Neural cell (in vitro differentiated cells): ENCODE measurements around the gene CCDC154. TPM values are rescaled to one million over a fixed set of nuclear protein-coding genes. Genes with fewer than 3 reads are reported as not detected.

Source experiments
- H2AFZ ChIP-seq: fragments of 200-600, 300-800 bp; sonication (generic), shearing (Covaris generic); 2 replicates; pipeline ENCODE4 v1.6.0; 2014; ENCODE audit warnings: low read depth, mild to moderate bottlenecking, antibody characterized with exemption, low read length, moderate library complexity
- H3F3A ChIP-seq: fragments of 200-600 bp; shearing (Covaris generic); 2 replicates; pipeline ENCODE4 v1.6.1; 2016; ENCODE audit warnings: mild to moderate bottlenecking, moderate library complexity, mixed read lengths, antibody characterized with exemption, low read length; ENCODE audit not compliant: insufficient read depth, poor library complexity, severe bottlenecking
- H3K27ac ChIP-seq: fragments of 200-600, 300-800 bp; sonication (generic), shearing (Covaris generic); 2 replicates; pipeline ENCODE4 v1.5.1; 2014; ENCODE audit warnings: mild to moderate bottlenecking, low read length, moderate library complexity
- H3K27me3 ChIP-seq: fragments of 300-800, 200-600 bp; sonication (generic), shearing (Covaris generic); 2 replicates; pipeline ENCODE4 v1.6.0; 2014; ENCODE audit warnings: mild to moderate bottlenecking, low read depth, low read length, moderate library complexity; ENCODE audit not compliant: insufficient read depth
- H3K36me3 ChIP-seq: fragments of 300-800, 200-600 bp; sonication (generic), shearing (Covaris generic); 2 replicates; pipeline ENCODE4 v1.5.1; 2014; ENCODE audit warnings: mild to moderate bottlenecking, antibody characterized with exemption, low read length, moderate library complexity; ENCODE audit not compliant: insufficient read depth
- H3K4me2 ChIP-seq: fragments of 300-800, 200-600 bp; sonication (generic), shearing (Covaris generic); 2 replicates; pipeline ENCODE4 v1.6.0; 2014; ENCODE audit warnings: mild to moderate bottlenecking, low read length
- H3K4me3 ChIP-seq: fragments of 300-800, 200-600 bp; sonication (generic), shearing (Covaris generic); 2 replicates; pipeline ENCODE4 v1.5.1; 2014; ENCODE audit warnings: mild to moderate bottlenecking, low read length, moderate library complexity
- H3K79me2 ChIP-seq: fragments of 200-600 bp; shearing (Covaris generic); replicated peaks from 2 replicates; pipeline ENCODE4 v1.6.0; 2014; ENCODE audit warnings: mild to moderate bottlenecking, low read length, moderate library complexity; ENCODE audit not compliant: insufficient read depth
- H3K9ac ChIP-seq: fragments of 300-800, 200-600 bp; sonication (generic), shearing (Covaris generic); 2 replicates; pipeline ENCODE4 v1.6.1; 2016; ENCODE audit warnings: mild to moderate bottlenecking, low read length, mixed read lengths
- H3K9me2 ChIP-seq: fragments of 200-600 bp; shearing (Covaris generic); 2 replicates; pipeline ENCODE4 v1.6.1; 2016; ENCODE audit warnings: mild to moderate bottlenecking, low read length, mixed read lengths; ENCODE audit not compliant: insufficient read depth
- H3K9me3 ChIP-seq: fragments of 200-600, 300-800 bp; sonication (generic), shearing (Covaris generic); 2 replicates; pipeline ENCODE4 v1.6.1; 2016; ENCODE audit warnings: mild to moderate bottlenecking, mixed run types, low read length, moderate library complexity, mixed read lengths
- H4K20me1 ChIP-seq: fragments of 200-600 bp; shearing (Covaris generic); 2 replicates; pipeline ENCODE4 v1.6.1; 2016; ENCODE audit warnings: mild to moderate bottlenecking, mixed run types; ENCODE audit not compliant: insufficient read depth
- EP300 ChIP-seq: fragments of 450-650 bp; conservative IDR thresholded peaks from 2 replicates; pipeline ENCODE4 v1.6.1; 2014; ENCODE audit warnings: antibody characterized with exemption, mild to moderate bottlenecking, moderate library complexity; ENCODE audit not compliant: poor library complexity, severe bottlenecking
- EZH2 ChIP-seq: fragments of 200-600, 300-800 bp; shearing (Covaris generic), sonication (generic); IDR thresholded peaks from 2 replicates; pipeline ENCODE4 v1.6.1; 2014; ENCODE audit warnings: antibody characterized with exemption, low read length, borderline replicate concordance, mild to moderate bottlenecking; ENCODE audit not compliant: insufficient read depth, poor library complexity, severe bottlenecking
- MXI1 ChIP-seq: fragments of 450-650 bp; conservative IDR thresholded peaks from 2 replicates; pipeline ENCODE4 v1.6.1; 2014; ENCODE audit warnings: antibody characterized with exemption, mild to moderate bottlenecking; ENCODE audit not compliant: poor library complexity, severe bottlenecking
- POLR2AphosphoS5 ChIP-seq: IDR thresholded peaks from 2 replicates; pipeline ENCODE4 v1.6.1; 2012
- RAD21 ChIP-seq: fragments of 450-650 bp; conservative IDR thresholded peaks from 2 replicates; pipeline ENCODE4 v1.6.1; 2014; ENCODE audit warnings: antibody characterized with exemption, mild to moderate bottlenecking, moderate library complexity
- SMC3 ChIP-seq: fragments of 450-650 bp; conservative IDR thresholded peaks from 2 replicates; pipeline ENCODE4 v1.6.1; 2014; ENCODE audit warnings: antibody characterized with exemption, mild to moderate bottlenecking, moderate library complexity; ENCODE audit not compliant: poor library complexity
- TAF1 ChIP-seq: IDR thresholded peaks from 2 replicates; pipeline ENCODE4 v1.6.1; 2012; ENCODE audit warnings: low read depth
- polyA plus RNA-seq: library from polyadenylated mRNA; depleted of rRNA; stranded (reverse); fragments of >200 nt; gene quantifications from 2 replicates; pipeline ENCODE4 v1.2.3, GENCODE V29; 2014
- TF ChIP-seq, protein P1 (sequence below): fragments of 450-650 bp; IDR thresholded peaks from 2 replicates; pipeline ENCODE4 v1.5.1; 2014; ENCODE audit warnings: antibody characterized with exemption, mild to moderate bottlenecking, moderate library complexity; ENCODE audit not compliant: poor library complexity, severe bottlenecking
- TF ChIP-seq, protein P2 (sequence below): IDR thresholded peaks from 2 replicates; pipeline ENCODE4 v1.6.1; 2012; ENCODE audit warnings: borderline replicate concordance

CCDC154 gene
- polyA plus RNA-seq, 1 donor from 2014 or later, result 3.3 TPM

DNA sequence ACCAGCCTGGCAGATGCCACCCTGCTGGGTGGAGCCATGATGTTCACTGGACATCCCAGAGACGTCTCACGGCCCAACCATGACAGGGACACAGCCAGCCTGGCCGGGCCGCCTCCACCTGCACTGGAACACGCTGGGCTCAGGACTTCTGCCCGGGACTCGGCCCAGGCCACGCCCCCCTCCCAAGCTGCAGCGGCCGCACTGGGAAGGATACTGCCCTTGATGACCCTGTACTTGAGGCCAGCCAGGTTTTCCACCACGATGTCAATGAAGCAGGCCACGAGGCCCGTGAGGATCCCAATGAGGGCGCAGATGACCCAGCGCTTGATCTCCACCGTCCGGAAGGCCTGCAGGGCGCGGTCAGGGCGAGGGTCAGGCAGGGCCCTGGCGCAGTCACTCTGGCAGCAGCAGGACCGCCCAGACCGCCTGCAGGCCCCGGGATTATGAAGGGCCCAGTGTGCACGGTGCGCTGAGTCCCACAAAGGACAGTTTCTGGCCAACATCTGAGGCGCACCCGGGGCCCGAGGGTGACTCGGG lies 16.3 kb upstream of the CCDC154 start:
- no peaks in the 10 kb centered on the region for H3K9me3 ChIP-seq
- H3K79me2 ChIP-seq, result no peaks in the 10 kb centered on the region
- no peak for TF ChIP-seq MXI1
- TF ChIP-seq RAD21, result no peak
- TF ChIP-seq, protein P1, sequence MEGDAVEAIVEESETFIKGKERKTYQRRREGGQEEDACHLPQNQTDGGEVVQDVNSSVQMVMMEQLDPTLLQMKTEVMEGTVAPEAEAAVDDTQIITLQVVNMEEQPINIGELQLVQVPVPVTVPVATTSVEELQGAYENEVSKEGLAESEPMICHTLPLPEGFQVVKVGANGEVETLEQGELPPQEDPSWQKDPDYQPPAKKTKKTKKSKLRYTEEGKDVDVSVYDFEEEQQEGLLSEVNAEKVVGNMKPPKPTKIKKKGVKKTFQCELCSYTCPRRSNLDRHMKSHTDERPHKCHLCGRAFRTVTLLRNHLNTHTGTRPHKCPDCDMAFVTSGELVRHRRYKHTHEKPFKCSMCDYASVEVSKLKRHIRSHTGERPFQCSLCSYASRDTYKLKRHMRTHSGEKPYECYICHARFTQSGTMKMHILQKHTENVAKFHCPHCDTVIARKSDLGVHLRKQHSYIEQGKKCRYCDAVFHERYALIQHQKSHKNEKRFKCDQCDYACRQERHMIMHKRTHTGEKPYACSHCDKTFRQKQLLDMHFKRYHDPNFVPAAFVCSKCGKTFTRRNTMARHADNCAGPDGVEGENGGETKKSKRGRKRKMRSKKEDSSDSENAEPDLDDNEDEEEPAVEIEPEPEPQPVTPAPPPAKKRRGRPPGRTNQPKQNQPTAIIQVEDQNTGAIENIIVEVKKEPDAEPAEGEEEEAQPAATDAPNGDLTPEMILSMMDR, result no peak
- TF ChIP-seq TAF1, result no peak
- TF ChIP-seq EP300, result no peak
- TF ChIP-seq SMC3, result no peak
- no peak for TF ChIP-seq POLR2AphosphoS5
- TF ChIP-seq, protein P2, sequence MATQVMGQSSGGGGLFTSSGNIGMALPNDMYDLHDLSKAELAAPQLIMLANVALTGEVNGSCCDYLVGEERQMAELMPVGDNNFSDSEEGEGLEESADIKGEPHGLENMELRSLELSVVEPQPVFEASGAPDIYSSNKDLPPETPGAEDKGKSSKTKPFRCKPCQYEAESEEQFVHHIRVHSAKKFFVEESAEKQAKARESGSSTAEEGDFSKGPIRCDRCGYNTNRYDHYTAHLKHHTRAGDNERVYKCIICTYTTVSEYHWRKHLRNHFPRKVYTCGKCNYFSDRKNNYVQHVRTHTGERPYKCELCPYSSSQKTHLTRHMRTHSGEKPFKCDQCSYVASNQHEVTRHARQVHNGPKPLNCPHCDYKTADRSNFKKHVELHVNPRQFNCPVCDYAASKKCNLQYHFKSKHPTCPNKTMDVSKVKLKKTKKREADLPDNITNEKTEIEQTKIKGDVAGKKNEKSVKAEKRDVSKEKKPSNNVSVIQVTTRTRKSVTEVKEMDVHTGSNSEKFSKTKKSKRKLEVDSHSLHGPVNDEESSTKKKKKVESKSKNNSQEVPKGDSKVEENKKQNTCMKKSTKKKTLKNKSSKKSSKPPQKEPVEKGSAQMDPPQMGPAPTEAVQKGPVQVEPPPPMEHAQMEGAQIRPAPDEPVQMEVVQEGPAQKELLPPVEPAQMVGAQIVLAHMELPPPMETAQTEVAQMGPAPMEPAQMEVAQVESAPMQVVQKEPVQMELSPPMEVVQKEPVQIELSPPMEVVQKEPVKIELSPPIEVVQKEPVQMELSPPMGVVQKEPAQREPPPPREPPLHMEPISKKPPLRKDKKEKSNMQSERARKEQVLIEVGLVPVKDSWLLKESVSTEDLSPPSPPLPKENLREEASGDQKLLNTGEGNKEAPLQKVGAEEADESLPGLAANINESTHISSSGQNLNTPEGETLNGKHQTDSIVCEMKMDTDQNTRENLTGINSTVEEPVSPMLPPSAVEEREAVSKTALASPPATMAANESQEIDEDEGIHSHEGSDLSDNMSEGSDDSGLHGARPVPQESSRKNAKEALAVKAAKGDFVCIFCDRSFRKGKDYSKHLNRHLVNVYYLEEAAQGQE, result no peak
- TF ChIP-seq EZH2, result no peak
- no peaks in the 10 kb centered on the region for H3K36me3 ChIP-seq
- H3K27ac ChIP-seq, result no peak overlapping the region
- no peaks in the 10 kb centered on the region for H4K20me1 ChIP-seq
- no peaks in the 10 kb centered on the region for H3K9me2 ChIP-seq
- H2AFZ ChIP-seq, result no peak overlapping the region
- H3K4me3 ChIP-seq, result no peak overlapping the region
- H3K27me3 ChIP-seq, result no peaks in the 10 kb centered on the region
- no peaks in the 10 kb centered on the region for H3F3A ChIP-seq
- no peak overlapping the region for H3K4me2 ChIP-seq
- H3K9ac ChIP-seq, result no peak overlapping the region

DNA sequence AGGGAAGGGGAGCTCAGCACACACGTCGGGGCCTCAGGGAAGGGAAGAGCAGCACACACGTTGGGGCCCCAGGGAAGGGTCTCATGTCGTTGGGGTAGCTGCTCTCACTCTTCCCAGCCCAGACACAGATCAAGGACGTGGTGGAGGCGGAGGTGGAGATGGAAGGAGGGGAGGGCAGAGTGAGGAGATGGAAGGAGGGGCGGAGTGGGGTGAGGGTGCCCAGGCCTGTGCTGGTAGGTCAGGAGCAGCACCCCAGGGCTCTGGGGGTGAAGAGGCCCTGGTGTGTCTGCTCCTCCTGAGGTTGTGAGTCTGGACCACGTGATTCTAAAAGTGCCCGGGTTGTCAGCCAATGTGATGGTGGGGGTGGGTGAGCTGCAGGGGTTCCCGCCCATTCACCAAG lies 15.6 kb upstream of the CCDC154 start:
- H3K36me3 ChIP-seq, result no peaks in the 10 kb centered on the region
- TF ChIP-seq TAF1 (no peak), POLR2AphosphoS5 (no peak), RAD21 (no peak), EZH2 (no peak), MXI1 (no peak), SMC3 (no peak), EP300 (no peak)
- TF ChIP-seq, protein P2, result no peak
- TF ChIP-seq, protein P1, result no peak
- no peaks in the 10 kb centered on the region for H3K9me3 ChIP-seq

More for the DNA sequence above, 15.6 kb upstream of the CCDC154 start:
- Histone ChIP-seq H3K4me2 (no peak overlapping the region), H3K4me3 (no peak overlapping the region), H3K9me2 (no peaks in the 10 kb centered on the region), H2AFZ (no peak overlapping the region), H3K79me2 (no peaks in the 10 kb centered on the region), H3K27ac (no peak overlapping the region), H3K9ac (no peak overlapping the region), H3K27me3 (no peaks in the 10 kb centered on the region), H4K20me1 (no peaks in the 10 kb centered on the region), H3F3A (no peaks in the 10 kb centered on the region)
